NCI-H345 treated with DMSO at 0.1 percent for 48 hours (cell line): Measurements from ENCODE around the gene LRRC9.
A peak's percentile ranks its signal among the peaks of the same experiment; 100 is the strongest.
"Not testable (repeated sequence)": the region's sequence is repeated elsewhere in the genome, so short reads cannot be mapped to it uniquely, and the experiment has no call there.

ENCODE experiments used
- DNase-seq: peaks from one replicate; lab custom pipeline; 2025; ENCODE audit not compliant: unreplicated experiment; lab: John Stamatoyannopoulos, UW

Gene LRRC9

GRCh38 chr14:59919570-59920377, at the start of gene LRRC9:
Gene LRRC9 (plus strand): TSS chr14:59920144.
- peak; percentile 78 for DNase-seq

GRCh38 chr14:59870277-59871165, 49.4 kb upstream of the LRRC9 start, which contains the start of gene RTN1:
Gene RTN1 (minus strand): TSS chr14:59870776. CDS start chr14:59870630, 146 bp downstream.
- peak; percentile 59 for DNase-seq

GRCh38 chr14:59871166-59871495, 48.8 kb upstream of the LRRC9 start:
- DNase-seq: no peak

- no peak for DNase-seq
Observed at GRCh38 chr14:59882957-59883356, 37.0 kb upstream of the LRRC9 start.

GRCh38 chr14:59890676-59891075, 29.3 kb upstream of the LRRC9 start:
- DNase-seq: peak; percentile 58

GRCh38 chr14:59895721-59896120, 24.2 kb upstream of the LRRC9 start:
- DNase-seq: no peak

GRCh38 chr14:59897757-59898383, 22.1 kb upstream of the LRRC9 start:
- DNase-seq: peak; percentile 18

- DNase-seq: no peak
Observed at GRCh38 chr14:59900556-59900955, 19.4 kb upstream of the LRRC9 start.

GRCh38 chr14:59904184-59904583, 15.8 kb upstream of the LRRC9 start:
- no peak for DNase-seq

GRCh38 chr14:59905188-59905587, 14.8 kb upstream of the LRRC9 start:
- DNase-seq: no peak

- no peak for DNase-seq
Observed at GRCh38 chr14:59912443-59912842, 7.5 kb upstream of the LRRC9 start.

- DNase-seq: no peak
Observed at GRCh38 chr14:59913187-59913586, 6.8 kb upstream of the LRRC9 start.

- peak; percentile 47 for DNase-seq
Observed at GRCh38 chr14:59918824-59919569, 947 bp upstream of the LRRC9 start.

GRCh38 chr14:59920378-59920683, 387 bp downstream of the LRRC9 start:
- no peak for DNase-seq

GRCh38 chr14:59925797-59926196, 5.9 kb downstream of the LRRC9 start:
- DNase-seq: no peak

- no peak for DNase-seq
Observed at GRCh38 chr14:59926534-59926933, 6.6 kb downstream of the LRRC9 start.

GRCh38 chr14:59931237-59931636, 11.3 kb downstream of the LRRC9 start:
- DNase-seq: no peak

GRCh38 chr14:59936145-59936544, 16.2 kb downstream of the LRRC9 start:
- DNase-seq: no peak

- DNase-seq: no peak
Observed at GRCh38 chr14:59939828-59940227, 19.9 kb downstream of the LRRC9 start.

- not testable (repeated sequence) for DNase-seq
Observed at GRCh38 chr14:59942296-59942862, 22.4 kb downstream of the LRRC9 start.

- DNase-seq: no peak
Observed at GRCh38 chr14:59944909-59945308, 25.0 kb downstream of the LRRC9 start.
